ENCODE data around the gene ATF7.
"Not testable (repeated sequence)": the region's sequence is repeated elsewhere in the genome, so short reads cannot be mapped to it uniquely, and the experiment has no call there.

Gene ATF7

DNA sequence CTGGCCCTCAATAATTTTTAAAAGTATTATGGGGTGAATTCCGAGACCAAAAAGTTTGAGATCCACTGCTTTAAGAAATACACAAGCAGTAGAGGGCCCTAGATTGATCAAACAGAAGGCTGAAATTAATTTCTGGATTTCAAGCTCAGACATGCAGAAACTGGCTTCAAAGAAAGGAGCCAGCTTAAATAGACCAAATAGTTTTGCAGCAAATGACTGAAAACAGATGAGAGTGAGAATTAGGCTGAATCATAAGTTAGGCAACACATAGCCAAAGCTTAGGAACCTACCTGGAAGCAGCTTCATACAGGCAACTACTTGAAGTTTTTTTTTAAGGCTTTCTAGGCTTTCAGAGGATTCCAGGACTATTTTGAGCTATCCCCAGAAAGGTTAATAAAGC, 12.4 kb downstream of the ATF7 start:
- Histone ChIP-seq H3K27ac (ENCODE audit: low read depth, low read length) (no peak overlapping the region), H3K36me3 (ENCODE audit: insufficient read depth, low read length) (no peaks in the 10 kb centered on the region), H3K27me3 (ENCODE audit: insufficient read depth, low read length) (no peaks in the 10 kb centered on the region), H2AFZ (ENCODE audit: low read length, unreplicated experiment) (no peak overlapping the region), H3K79me2 (ENCODE audit: control insufficient read depth, insufficient read depth, low read length, unreplicated experiment) (peaks cover 49% of the 10 kb centered on the region), H3K4me1 (ENCODE audit: control insufficient read depth, insufficient read depth, low read length, unreplicated experiment) (peaks cover 10% of the 10 kb centered on the region), H3K4me3 (ENCODE audit: low read depth, low read length) (no peak overlapping the region)

DNA sequence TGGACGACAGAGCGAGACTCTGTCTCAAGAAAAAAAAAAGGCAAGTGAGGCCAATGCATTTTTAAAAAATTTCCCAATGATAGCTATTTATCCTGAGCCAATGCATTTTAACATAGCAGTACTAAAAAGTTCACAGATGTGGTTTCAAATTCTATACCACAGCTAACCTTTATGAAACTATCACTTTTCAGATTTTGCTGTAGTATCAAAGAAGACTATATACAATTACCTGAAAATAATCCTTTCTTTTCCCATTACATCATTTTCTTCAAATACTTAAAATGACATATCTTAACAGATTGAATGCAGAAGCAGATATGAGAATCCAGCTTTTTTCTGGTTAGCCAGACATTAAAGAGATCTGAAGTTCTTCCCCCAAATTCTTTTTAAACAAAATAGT, 13.2 kb downstream of the ATF7 start:
- no peaks in the 10 kb centered on the region for H3K27me3 ChIP-seq (ENCODE audit: insufficient read depth, low read length)
- H3K4me1 ChIP-seq (ENCODE audit: control insufficient read depth, insufficient read depth, low read length, unreplicated experiment): peaks cover 5% of the 10 kb centered on the region
- no peaks in the 10 kb centered on the region for H3K36me3 ChIP-seq (ENCODE audit: insufficient read depth, low read length)
- no peak overlapping the region for H3K27ac ChIP-seq (ENCODE audit: low read depth, low read length)
- H3K4me3 ChIP-seq (ENCODE audit: low read depth, low read length): no peak overlapping the region
- H3K79me2 ChIP-seq (ENCODE audit: control insufficient read depth, insufficient read depth, low read length, unreplicated experiment): peaks cover 43% of the 10 kb centered on the region
- no peak overlapping the region for H2AFZ ChIP-seq (ENCODE audit: low read length, unreplicated experiment)

DNA sequence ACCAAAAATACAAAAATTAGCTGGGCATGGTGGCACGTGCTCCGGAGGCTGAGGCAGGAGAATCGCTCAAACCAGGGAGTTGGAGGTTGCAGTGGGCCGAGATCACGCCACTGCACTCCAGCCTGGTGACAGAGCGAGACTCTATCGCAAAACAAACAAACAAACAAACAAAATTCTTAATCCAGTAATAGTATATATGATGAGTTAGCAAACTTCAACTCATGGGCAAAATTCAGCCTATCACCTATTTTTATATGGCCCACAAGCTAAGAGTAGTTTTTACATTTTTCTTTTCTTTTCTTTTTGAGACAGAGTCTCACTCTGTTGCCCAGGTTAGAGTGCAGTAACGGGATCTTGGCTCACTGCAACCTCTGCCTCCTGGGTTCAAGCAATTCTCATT, 14.9 kb downstream of the ATF7 start:
- H3K4me3 ChIP-seq (ENCODE audit: low read depth, low read length): no peak overlapping the region
- H3K4me1 ChIP-seq (ENCODE audit: control insufficient read depth, insufficient read depth, low read length, unreplicated experiment): peaks cover 5% of the 10 kb centered on the region
- no peaks in the 10 kb centered on the region for H3K36me3 ChIP-seq (ENCODE audit: insufficient read depth, low read length)
- H3K27me3 ChIP-seq (ENCODE audit: insufficient read depth, low read length): no peaks in the 10 kb centered on the region
- H3K79me2 ChIP-seq (ENCODE audit: control insufficient read depth, insufficient read depth, low read length, unreplicated experiment): peaks cover 33% of the 10 kb centered on the region
- H3K27ac ChIP-seq (ENCODE audit: low read depth, low read length): no peak overlapping the region
- H2AFZ ChIP-seq (ENCODE audit: low read length, unreplicated experiment): no peak overlapping the region

DNA sequence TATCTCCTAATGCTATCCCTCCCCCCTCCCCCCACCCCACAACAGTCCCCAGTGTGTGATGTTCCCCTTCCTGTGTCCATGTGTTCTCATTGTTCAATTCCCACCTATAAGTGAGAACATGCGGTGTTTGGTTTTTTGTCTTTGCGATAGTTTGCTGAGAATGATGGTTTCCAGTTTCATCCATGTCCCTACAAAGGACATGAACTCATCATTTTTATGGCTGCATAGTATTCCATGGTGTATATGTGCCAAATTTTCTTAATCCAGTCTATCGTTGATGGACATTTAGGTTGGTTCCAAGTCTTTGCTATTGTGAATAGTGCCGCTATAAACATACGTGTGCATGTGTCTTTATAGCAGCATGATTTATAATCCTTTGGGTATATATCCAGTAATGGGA, 19.5 kb downstream of the ATF7 start:
- H2AFZ ChIP-seq (ENCODE audit: low read length, unreplicated experiment); H3K4me3 ChIP-seq (ENCODE audit: low read depth, low read length); H3K27ac ChIP-seq (ENCODE audit: low read depth, low read length); H3K36me3 ChIP-seq (ENCODE audit: insufficient read depth, low read length); H3K27me3 ChIP-seq (ENCODE audit: insufficient read depth, low read length): not testable (repeated sequence)
- Histone ChIP-seq H3K79me2 (ENCODE audit: control insufficient read depth, insufficient read depth, low read length, unreplicated experiment) (peaks cover 27% of the 10 kb centered on the region), H3K4me1 (ENCODE audit: control insufficient read depth, insufficient read depth, low read length, unreplicated experiment) (peaks cover 11% of the 10 kb centered on the region)

DNA sequence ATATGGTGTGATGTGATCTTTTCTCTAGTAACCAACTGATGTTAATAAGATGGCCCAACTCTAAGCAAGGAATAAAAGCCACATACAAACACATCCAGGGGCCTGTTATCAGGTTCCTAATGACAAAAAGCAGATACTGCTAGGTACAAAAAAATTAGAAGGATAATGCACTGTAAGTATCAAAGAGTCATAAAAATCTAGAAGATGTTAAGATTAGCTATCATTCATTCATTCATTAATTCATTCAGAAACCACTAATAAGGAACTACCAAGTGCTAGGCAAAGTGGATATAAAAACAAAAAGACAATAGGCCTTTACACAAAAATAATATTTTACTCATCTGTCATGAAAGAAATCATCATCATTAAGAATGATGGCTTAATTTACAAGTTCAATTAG, 21.6 kb downstream of the ATF7 start:
- Histone ChIP-seq H3K27me3 (ENCODE audit: insufficient read depth, low read length) (no peaks in the 10 kb centered on the region), H3K4me3 (ENCODE audit: low read depth, low read length) (no peak overlapping the region), H3K79me2 (ENCODE audit: control insufficient read depth, insufficient read depth, low read length, unreplicated experiment) (peaks cover 23% of the 10 kb centered on the region), H3K36me3 (ENCODE audit: insufficient read depth, low read length) (0 out of 2 replicates have a peak, but pooled peaks cover 3% of the 10 kb centered on the region), H3K27ac (ENCODE audit: low read depth, low read length) (no peak overlapping the region), H2AFZ (ENCODE audit: low read length, unreplicated experiment) (no peak overlapping the region), H3K4me1 (ENCODE audit: control insufficient read depth, insufficient read depth, low read length, unreplicated experiment) (peaks cover 11% of the 10 kb centered on the region)

GRCh38 chr12:53603804-53604203, 22.4 kb downstream of the ATF7 start:
- Histone ChIP-seq H3K27ac (ENCODE audit: low read depth, low read length) (no peak overlapping the region), H2AFZ (ENCODE audit: low read length, unreplicated experiment) (no peak overlapping the region), H3K27me3 (ENCODE audit: insufficient read depth, low read length) (no peaks in the 10 kb centered on the region), H3K4me3 (ENCODE audit: low read depth, low read length) (no peak overlapping the region), H3K36me3 (ENCODE audit: insufficient read depth, low read length) (0 out of 2 replicates have a peak, but pooled peaks cover 3% of the 10 kb centered on the region), H3K4me1 (ENCODE audit: control insufficient read depth, insufficient read depth, low read length, unreplicated experiment) (peaks cover 11% of the 10 kb centered on the region), H3K79me2 (ENCODE audit: control insufficient read depth, insufficient read depth, low read length, unreplicated experiment) (peaks cover 23% of the 10 kb centered on the region)

GRCh38 chr12:53603196-53603595, 23.0 kb downstream of the ATF7 start:
- Histone ChIP-seq H3K4me3 (ENCODE audit: low read depth, low read length) (no peak overlapping the region), H2AFZ (ENCODE audit: low read length, unreplicated experiment) (no peak overlapping the region), H3K27me3 (ENCODE audit: insufficient read depth, low read length) (no peaks in the 10 kb centered on the region), H3K27ac (ENCODE audit: low read depth, low read length) (no peak overlapping the region), H3K36me3 (ENCODE audit: insufficient read depth, low read length) (0 out of 2 replicates have a peak, but pooled peaks cover 3% of the 10 kb centered on the region), H3K4me1 (ENCODE audit: control insufficient read depth, insufficient read depth, low read length, unreplicated experiment) (peaks cover 11% of the 10 kb centered on the region), H3K79me2 (ENCODE audit: control insufficient read depth, insufficient read depth, low read length, unreplicated experiment) (peaks cover 20% of the 10 kb centered on the region)

- Histone ChIP-seq H3K79me2 (ENCODE audit: control insufficient read depth, insufficient read depth, low read length, unreplicated experiment) (peaks cover 16% of the 10 kb centered on the region), H3K4me1 (ENCODE audit: control insufficient read depth, insufficient read depth, low read length, unreplicated experiment) (peaks cover 13% of the 10 kb centered on the region), H2AFZ (ENCODE audit: low read length, unreplicated experiment) (no peak overlapping the region), H3K36me3 (ENCODE audit: insufficient read depth, low read length) (peaks cover 3% of the 10 kb centered on the region; the same call in 1 of the 2 replicates), H3K27me3 (ENCODE audit: insufficient read depth, low read length) (no peaks in the 10 kb centered on the region), H3K27ac (ENCODE audit: low read depth, low read length) (no peak overlapping the region), H3K4me3 (ENCODE audit: low read depth, low read length) (no peak overlapping the region)
These were observed 23.9 kb downstream of the ATF7 start for GRCh38 chr12:53602176-53602864.

- Histone ChIP-seq H3K27ac (ENCODE audit: low read depth, low read length) (no peak overlapping the region), H3K27me3 (ENCODE audit: insufficient read depth, low read length) (no peaks in the 10 kb centered on the region), H3K4me3 (ENCODE audit: low read depth, low read length) (no peak overlapping the region), H3K36me3 (ENCODE audit: insufficient read depth, low read length) (peaks cover 3% of the 10 kb centered on the region; the same call in 1 of the 2 replicates), H2AFZ (ENCODE audit: low read length, unreplicated experiment) (no peak overlapping the region), H3K79me2 (ENCODE audit: control insufficient read depth, insufficient read depth, low read length, unreplicated experiment) (peaks cover 13% of the 10 kb centered on the region), H3K4me1 (ENCODE audit: control insufficient read depth, insufficient read depth, low read length, unreplicated experiment) (peaks cover 20% of the 10 kb centered on the region)
These were observed 24.8 kb downstream of the ATF7 start for GRCh38 chr12:53601296-53601847.

DNA sequence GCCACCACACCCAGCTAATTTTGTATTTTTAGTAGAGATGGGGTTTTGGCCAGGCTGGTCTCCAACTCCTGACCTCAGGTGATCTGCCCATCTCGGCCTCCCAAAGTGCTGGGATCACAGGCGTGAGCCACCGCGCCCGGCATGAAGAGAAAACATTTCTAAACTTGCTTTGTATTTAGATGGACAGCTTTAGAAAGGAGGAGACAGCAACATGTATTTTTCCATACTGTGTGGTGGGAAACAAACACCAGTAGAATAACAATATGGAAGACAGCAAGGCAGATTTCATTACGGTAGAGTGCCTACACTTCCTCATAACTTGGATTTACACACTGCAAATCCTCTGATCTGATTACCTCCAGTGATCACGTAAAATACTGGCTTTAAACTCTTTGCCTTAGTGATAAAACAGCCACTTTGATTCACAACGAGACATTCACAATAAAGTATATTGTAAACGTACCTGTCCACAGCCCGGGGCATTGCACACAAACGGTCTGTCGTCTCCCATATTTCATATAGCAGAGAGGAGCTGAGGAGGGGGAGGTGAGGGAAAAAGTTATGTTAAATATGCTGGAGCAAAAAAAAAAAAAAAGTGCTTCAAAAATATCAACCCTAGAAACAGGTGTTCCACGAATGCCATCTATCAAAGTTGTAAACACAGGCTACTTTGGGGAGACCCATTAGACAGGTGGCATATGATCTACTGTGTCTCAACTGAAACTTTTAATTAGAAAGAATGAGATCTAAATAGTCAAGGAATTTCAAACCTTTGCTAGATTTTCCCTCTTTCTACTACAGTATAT, 25.5 kb downstream of the ATF7 start:
- no peak overlapping the region for H2AFZ ChIP-seq (ENCODE audit: low read length, unreplicated experiment)
- no peak overlapping the region for H3K27ac ChIP-seq (ENCODE audit: low read depth, low read length)
- peaks cover 13% of the 10 kb centered on the region for H3K79me2 ChIP-seq (ENCODE audit: control insufficient read depth, insufficient read depth, low read length, unreplicated experiment)
- peaks cover 20% of the 10 kb centered on the region for H3K4me1 ChIP-seq (ENCODE audit: control insufficient read depth, insufficient read depth, low read length, unreplicated experiment)
- H3K27me3 ChIP-seq (ENCODE audit: insufficient read depth, low read length): no peaks in the 10 kb centered on the region
- H3K4me3 ChIP-seq (ENCODE audit: low read depth, low read length): no peak overlapping the region
- peaks cover 3% of the 10 kb centered on the region; the same call in 1 of the 2 replicates for H3K36me3 ChIP-seq (ENCODE audit: insufficient read depth, low read length)

Data from ACC112 (cell line).